Panc1 (cell line): Measurements from ENCODE around the gene NPW.

ENCODE experiments used
- CTCF ChIP-seq: fragments of 450-650 bp; IDR thresholded peaks from 2 replicates; pipeline ENCODE4 v1.5.1; 2017; ENCODE audit warnings: mild to moderate bottlenecking
- POLR2AphosphoS5 ChIP-seq: IDR thresholded peaks from 2 replicates; pipeline ENCODE4 v1.6.1; 2012; ENCODE audit warnings: mild to moderate bottlenecking, low read depth, low read length, moderate library complexity

- no peak for TF ChIP-seq CTCF
- TF ChIP-seq POLR2AphosphoS5: no peak
Measured at GRCh38 chr16:2064368-2064945, 44.9 kb downstream of the NPW start.
